ENCODE results near the gene LINC01488. TPM values are rescaled to one million over a fixed set of nuclear protein-coding genes. Genes with fewer than 3 reads are reported as not detected.

Gene LINC01488
- total and polyA plus RNA-seq, 2 of the 13 experiments (the other 11 are each of a cell fraction or from before 2014, with no cell fraction given) = 0.26 to 0.58 TPM

- Histone ChIP-seq H3K27ac (ENCODE audit: extremely low read length, insufficient read depth, low read length) (no peak overlapping the region), H3K9me3 (ENCODE audit: low read length) (no peaks in the 10 kb centered on the region), H3K4me1 (ENCODE audit: insufficient read depth, low read length) (no peaks in the 10 kb centered on the region), H3K27me3 (ENCODE audit: control insufficient read depth in 1 of 2, insufficient read depth in 2 of 2, low read length in 2 of 2) (peaks cover 2 to 28% of the 10 kb centered on the region in 2 experiments; a peak in 2 of 5 replicates), H4K20me1 (ENCODE audit: insufficient read depth, low read length) (no peaks in the 10 kb centered on the region), H3K9ac (ENCODE audit: insufficient read depth, low read depth, low read length) (no peak overlapping the region), H3K4me3 (replicated peaks in 1 of 3; ENCODE audit: insufficient read depth in 1 of 3, low read depth in 2 of 3, low read length in 3 of 3) (no peak overlapping the region), H3K79me2 (ENCODE audit: insufficient read depth, low read length) (no peaks in the 10 kb centered on the region), H3K4me2 (ENCODE audit: low read depth, low read length) (no peak overlapping the region), H3K36me3 (replicated peaks in 1 of 2; ENCODE audit: control insufficient read depth in 1 of 2, insufficient read depth in 2 of 2, low read length in 2 of 2) (no peaks in the 10 kb centered on the region), H2AFZ (ENCODE audit: low read length) (no peak overlapping the region)
- BruUV-seq (replicated peaks) = no TSS peak
- TF ChIP-seq PLRG1 (conservative IDR thresholded peaks at IDR 0.05) (no peak), ZNF235 (CRISPR knock-in tag; IDR thresholded peaks at IDR 0.05; ENCODE audit: borderline replicate concordance) (no peak), TOE1 (CRISPR knock-in tag; IDR thresholded peaks at IDR 0.05) (no peak), MAF1 (CRISPR knock-in tag; IDR thresholded peaks at IDR 0.05; ENCODE audit: borderline replicate concordance) (no peak), TEAD2 (CRISPR knock-in tag; IDR thresholded peaks at IDR 0.05) (no peak), CREB1 (IDR thresholded peaks at IDR 0.05) (no peak), CREB1 (CRISPR knock-in tag; IDR thresholded peaks at IDR 0.05) (no peak)
- TF ChIP-seq, protein P1, sequence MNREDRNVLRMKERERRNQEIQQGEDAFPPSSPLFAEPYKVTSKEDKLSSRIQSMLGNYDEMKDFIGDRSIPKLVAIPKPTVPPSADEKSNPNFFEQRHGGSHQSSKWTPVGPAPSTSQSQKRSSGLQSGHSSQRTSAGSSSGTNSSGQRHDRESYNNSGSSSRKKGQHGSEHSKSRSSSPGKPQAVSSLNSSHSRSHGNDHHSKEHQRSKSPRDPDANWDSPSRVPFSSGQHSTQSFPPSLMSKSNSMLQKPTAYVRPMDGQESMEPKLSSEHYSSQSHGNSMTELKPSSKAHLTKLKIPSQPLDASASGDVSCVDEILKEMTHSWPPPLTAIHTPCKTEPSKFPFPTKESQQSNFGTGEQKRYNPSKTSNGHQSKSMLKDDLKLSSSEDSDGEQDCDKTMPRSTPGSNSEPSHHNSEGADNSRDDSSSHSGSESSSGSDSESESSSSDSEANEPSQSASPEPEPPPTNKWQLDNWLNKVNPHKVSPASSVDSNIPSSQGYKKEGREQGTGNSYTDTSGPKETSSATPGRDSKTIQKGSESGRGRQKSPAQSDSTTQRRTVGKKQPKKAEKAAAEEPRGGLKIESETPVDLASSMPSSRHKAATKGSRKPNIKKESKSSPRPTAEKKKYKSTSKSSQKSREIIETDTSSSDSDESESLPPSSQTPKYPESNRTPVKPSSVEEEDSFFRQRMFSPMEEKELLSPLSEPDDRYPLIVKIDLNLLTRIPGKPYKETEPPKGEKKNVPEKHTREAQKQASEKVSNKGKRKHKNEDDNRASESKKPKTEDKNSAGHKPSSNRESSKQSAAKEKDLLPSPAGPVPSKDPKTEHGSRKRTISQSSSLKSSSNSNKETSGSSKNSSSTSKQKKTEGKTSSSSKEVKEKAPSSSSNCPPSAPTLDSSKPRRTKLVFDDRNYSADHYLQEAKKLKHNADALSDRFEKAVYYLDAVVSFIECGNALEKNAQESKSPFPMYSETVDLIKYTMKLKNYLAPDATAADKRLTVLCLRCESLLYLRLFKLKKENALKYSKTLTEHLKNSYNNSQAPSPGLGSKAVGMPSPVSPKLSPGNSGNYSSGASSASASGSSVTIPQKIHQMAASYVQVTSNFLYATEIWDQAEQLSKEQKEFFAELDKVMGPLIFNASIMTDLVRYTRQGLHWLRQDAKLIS (CRISPR knock-in tag; IDR thresholded peaks at IDR 0.05) = no peak
- TF ChIP-seq, protein P2, sequence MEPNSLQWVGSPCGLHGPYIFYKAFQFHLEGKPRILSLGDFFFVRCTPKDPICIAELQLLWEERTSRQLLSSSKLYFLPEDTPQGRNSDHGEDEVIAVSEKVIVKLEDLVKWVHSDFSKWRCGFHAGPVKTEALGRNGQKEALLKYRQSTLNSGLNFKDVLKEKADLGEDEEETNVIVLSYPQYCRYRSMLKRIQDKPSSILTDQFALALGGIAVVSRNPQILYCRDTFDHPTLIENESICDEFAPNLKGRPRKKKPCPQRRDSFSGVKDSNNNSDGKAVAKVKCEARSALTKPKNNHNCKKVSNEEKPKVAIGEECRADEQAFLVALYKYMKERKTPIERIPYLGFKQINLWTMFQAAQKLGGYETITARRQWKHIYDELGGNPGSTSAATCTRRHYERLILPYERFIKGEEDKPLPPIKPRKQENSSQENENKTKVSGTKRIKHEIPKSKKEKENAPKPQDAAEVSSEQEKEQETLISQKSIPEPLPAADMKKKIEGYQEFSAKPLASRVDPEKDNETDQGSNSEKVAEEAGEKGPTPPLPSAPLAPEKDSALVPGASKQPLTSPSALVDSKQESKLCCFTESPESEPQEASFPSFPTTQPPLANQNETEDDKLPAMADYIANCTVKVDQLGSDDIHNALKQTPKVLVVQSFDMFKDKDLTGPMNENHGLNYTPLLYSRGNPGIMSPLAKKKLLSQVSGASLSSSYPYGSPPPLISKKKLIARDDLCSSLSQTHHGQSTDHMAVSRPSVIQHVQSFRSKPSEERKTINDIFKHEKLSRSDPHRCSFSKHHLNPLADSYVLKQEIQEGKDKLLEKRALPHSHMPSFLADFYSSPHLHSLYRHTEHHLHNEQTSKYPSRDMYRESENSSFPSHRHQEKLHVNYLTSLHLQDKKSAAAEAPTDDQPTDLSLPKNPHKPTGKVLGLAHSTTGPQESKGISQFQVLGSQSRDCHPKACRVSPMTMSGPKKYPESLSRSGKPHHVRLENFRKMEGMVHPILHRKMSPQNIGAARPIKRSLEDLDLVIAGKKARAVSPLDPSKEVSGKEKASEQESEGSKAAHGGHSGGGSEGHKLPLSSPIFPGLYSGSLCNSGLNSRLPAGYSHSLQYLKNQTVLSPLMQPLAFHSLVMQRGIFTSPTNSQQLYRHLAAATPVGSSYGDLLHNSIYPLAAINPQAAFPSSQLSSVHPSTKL (CRISPR knock-in tag; IDR thresholded peaks at IDR 0.05) = no peak
- 31% methylated on average over 4 of the region's 4 CpGs for WGBS (ENCODE audit: low lambda C conversion rate)
- ChIA-PET CTCF (ENCODE audit: low intra/inter-chr PET ratio, low total read pairs) (no interaction called here), POLR2A (no interaction called here)
- FAIRE-seq (no peak), DNase-seq (ENCODE audit: low spot score) (no peak), ATAC-seq (no peak)
- intact Hi-C loops (cut with micrococcal nuclease; ENCODE audit: unreplicated experiment) (no loop called here), in situ Hi-C loops (cut with HindIII; ENCODE audit: extremely low pct_ligation_motif_present, low pct_unique_long_range_greater_than_20kb) (no loop called here)
Observed at GRCh38 chr11:69521457-69521856, 40.0 kb downstream of the LINC01488 start.
